ENCODE results near the gene MORC4.
A peak's percentile ranks its signal among the peaks of the same experiment; 100 is the strongest.

Gene MORC4

GRCh38 chrX:107000013-107000515, at the start of gene MORC4:
MORC4 (minus strand) TSS chrX:107000212; CDS start chrX:106999969, 243 bp downstream.
- no peaks in the 10 kb centered on the region for H3K27me3 ChIP-seq (ENCODE audit: control insufficient read depth, insufficient read depth, low read length)
- no peak within 1 kb of the TSS for H3K4me3 ChIP-seq (ENCODE audit: low read length)
- no peaks in the 10 kb centered on the region for H3K9me3 ChIP-seq (ENCODE audit: control insufficient read depth, low read length)
- H3K4me1 ChIP-seq (ENCODE audit: control insufficient read depth, insufficient read depth, low read length), result no peaks in the 10 kb centered on the region
- H3K9ac ChIP-seq (ENCODE audit: low read length), result peak within 1 kb of the TSS; percentile 50
- H3K36me3 ChIP-seq (ENCODE audit: control insufficient read depth, insufficient read depth, low read length), result no peaks in the 10 kb centered on the region

GRCh38 chrX:107047622-107048021, 47.6 kb upstream of the MORC4 start:
- H3K36me3 ChIP-seq (ENCODE audit: control insufficient read depth, insufficient read depth, low read length), result no peaks in the 10 kb centered on the region
- H3K4me3 ChIP-seq (ENCODE audit: low read length), result no peak overlapping the region
- no peaks in the 10 kb centered on the region for H3K9me3 ChIP-seq (ENCODE audit: control insufficient read depth, low read length)
- H3K9ac ChIP-seq (ENCODE audit: low read length), result no peak overlapping the region
- H3K4me1 ChIP-seq (ENCODE audit: control insufficient read depth, insufficient read depth, low read length), result no peaks in the 10 kb centered on the region
- H3K27me3 ChIP-seq (ENCODE audit: control insufficient read depth, insufficient read depth, low read length), result no peaks in the 10 kb centered on the region

- Histone ChIP-seq H3K36me3 (ENCODE audit: control insufficient read depth, insufficient read depth, low read length) (no peaks in the 10 kb centered on the region), H3K27me3 (ENCODE audit: control insufficient read depth, insufficient read depth, low read length) (no peaks in the 10 kb centered on the region), H3K9ac (ENCODE audit: low read length) (no peak overlapping the region), H3K9me3 (ENCODE audit: control insufficient read depth, low read length) (no peaks in the 10 kb centered on the region), H3K4me3 (ENCODE audit: low read length) (no peak overlapping the region), H3K4me1 (ENCODE audit: control insufficient read depth, insufficient read depth, low read length) (no peaks in the 10 kb centered on the region)
Observed at GRCh38 chrX:107029752-107030151, 29.7 kb upstream of the MORC4 start.

GRCh38 chrX:107025545-107025944, 25.5 kb upstream of the MORC4 start:
- Histone ChIP-seq H3K36me3 (ENCODE audit: control insufficient read depth, insufficient read depth, low read length) (no peaks in the 10 kb centered on the region), H3K27me3 (ENCODE audit: control insufficient read depth, insufficient read depth, low read length) (no peaks in the 10 kb centered on the region), H3K9me3 (ENCODE audit: control insufficient read depth, low read length) (no peaks in the 10 kb centered on the region), H3K4me3 (ENCODE audit: low read length) (no peak overlapping the region), H3K4me1 (ENCODE audit: control insufficient read depth, insufficient read depth, low read length) (no peaks in the 10 kb centered on the region), H3K9ac (ENCODE audit: low read length) (no peak overlapping the region)

GRCh38 chrX:107014936-107015335, 14.9 kb upstream of the MORC4 start:
- H3K9me3 ChIP-seq (ENCODE audit: control insufficient read depth, low read length), result no peaks in the 10 kb centered on the region
- no peaks in the 10 kb centered on the region for H3K36me3 ChIP-seq (ENCODE audit: control insufficient read depth, insufficient read depth, low read length)
- H3K4me3 ChIP-seq (ENCODE audit: low read length), result no peak overlapping the region
- no peaks in the 10 kb centered on the region for H3K4me1 ChIP-seq (ENCODE audit: control insufficient read depth, insufficient read depth, low read length)
- no peaks in the 10 kb centered on the region for H3K27me3 ChIP-seq (ENCODE audit: control insufficient read depth, insufficient read depth, low read length)
- H3K9ac ChIP-seq (ENCODE audit: low read length), result no peak overlapping the region

GRCh38 chrX:107008034-107008433, 8.0 kb upstream of the MORC4 start:
- Histone ChIP-seq H3K4me3 (ENCODE audit: low read length) (no peak overlapping the region), H3K4me1 (ENCODE audit: control insufficient read depth, insufficient read depth, low read length) (no peaks in the 10 kb centered on the region), H3K27me3 (ENCODE audit: control insufficient read depth, insufficient read depth, low read length) (no peaks in the 10 kb centered on the region), H3K36me3 (ENCODE audit: control insufficient read depth, insufficient read depth, low read length) (no peaks in the 10 kb centered on the region), H3K9ac (ENCODE audit: low read length) (no peak overlapping the region), H3K9me3 (ENCODE audit: control insufficient read depth, low read length) (no peaks in the 10 kb centered on the region)

GRCh38 chrX:106999002-106999975, 723 bp downstream of the MORC4 start:
- peak overlapping the region; percentile 50 for H3K9ac ChIP-seq (ENCODE audit: low read length)
- H3K36me3 ChIP-seq (ENCODE audit: control insufficient read depth, insufficient read depth, low read length), result no peaks in the 10 kb centered on the region
- H3K4me1 ChIP-seq (ENCODE audit: control insufficient read depth, insufficient read depth, low read length), result no peaks in the 10 kb centered on the region
- H3K27me3 ChIP-seq (ENCODE audit: control insufficient read depth, insufficient read depth, low read length), result no peaks in the 10 kb centered on the region
- H3K4me3 ChIP-seq (ENCODE audit: low read length), result no peak overlapping the region
- H3K9me3 ChIP-seq (ENCODE audit: control insufficient read depth, low read length), result no peaks in the 10 kb centered on the region

- H3K36me3 ChIP-seq (ENCODE audit: control insufficient read depth, insufficient read depth, low read length), result no peaks in the 10 kb centered on the region
- H3K27me3 ChIP-seq (ENCODE audit: control insufficient read depth, insufficient read depth, low read length), result no peaks in the 10 kb centered on the region
- no peaks in the 10 kb centered on the region for H3K4me1 ChIP-seq (ENCODE audit: control insufficient read depth, insufficient read depth, low read length)
- no peak overlapping the region for H3K9ac ChIP-seq (ENCODE audit: low read length)
- no peaks in the 10 kb centered on the region for H3K9me3 ChIP-seq (ENCODE audit: control insufficient read depth, low read length)
- no peak overlapping the region for H3K4me3 ChIP-seq (ENCODE audit: low read length)
Observed at GRCh38 chrX:106997611-106998010, 2.4 kb downstream of the MORC4 start.

- Histone ChIP-seq H3K9ac (ENCODE audit: low read length) (no peak overlapping the region), H3K36me3 (ENCODE audit: control insufficient read depth, insufficient read depth, low read length) (no peaks in the 10 kb centered on the region), H3K4me3 (ENCODE audit: low read length) (no peak overlapping the region), H3K27me3 (ENCODE audit: control insufficient read depth, insufficient read depth, low read length) (no peaks in the 10 kb centered on the region), H3K9me3 (ENCODE audit: control insufficient read depth, low read length) (no peaks in the 10 kb centered on the region), H3K4me1 (ENCODE audit: control insufficient read depth, insufficient read depth, low read length) (no peaks in the 10 kb centered on the region)
Observed at GRCh38 chrX:106995678-106996077, 4.3 kb downstream of the MORC4 start.

- no peak overlapping the region for H3K4me3 ChIP-seq (ENCODE audit: low read length)
- no peaks in the 10 kb centered on the region for H3K9me3 ChIP-seq (ENCODE audit: control insufficient read depth, low read length)
- H3K4me1 ChIP-seq (ENCODE audit: control insufficient read depth, insufficient read depth, low read length), result no peaks in the 10 kb centered on the region
- H3K27me3 ChIP-seq (ENCODE audit: control insufficient read depth, insufficient read depth, low read length), result no peaks in the 10 kb centered on the region
- no peak overlapping the region for H3K9ac ChIP-seq (ENCODE audit: low read length)
- no peaks in the 10 kb centered on the region for H3K36me3 ChIP-seq (ENCODE audit: control insufficient read depth, insufficient read depth, low read length)
Observed at GRCh38 chrX:106987488-106987887, 12.5 kb downstream of the MORC4 start.

- Histone ChIP-seq H3K27me3 (ENCODE audit: control insufficient read depth, insufficient read depth, low read length) (no peaks in the 10 kb centered on the region), H3K9ac (ENCODE audit: low read length) (no peak overlapping the region), H3K36me3 (ENCODE audit: control insufficient read depth, insufficient read depth, low read length) (no peaks in the 10 kb centered on the region), H3K4me1 (ENCODE audit: control insufficient read depth, insufficient read depth, low read length) (no peaks in the 10 kb centered on the region), H3K4me3 (ENCODE audit: low read length) (no peak overlapping the region), H3K9me3 (ENCODE audit: control insufficient read depth, low read length) (no peaks in the 10 kb centered on the region)
Observed at GRCh38 chrX:106980952-106981626, 18.9 kb downstream of the MORC4 start.

GRCh38 chrX:106976416-106976815, 23.6 kb downstream of the MORC4 start:
- Histone ChIP-seq H3K4me1 (ENCODE audit: control insufficient read depth, insufficient read depth, low read length) (no peaks in the 10 kb centered on the region), H3K36me3 (ENCODE audit: control insufficient read depth, insufficient read depth, low read length) (no peaks in the 10 kb centered on the region), H3K4me3 (ENCODE audit: low read length) (no peak overlapping the region), H3K27me3 (ENCODE audit: control insufficient read depth, insufficient read depth, low read length) (no peaks in the 10 kb centered on the region), H3K9ac (ENCODE audit: low read length) (no peak overlapping the region), H3K9me3 (ENCODE audit: control insufficient read depth, low read length) (no peaks in the 10 kb centered on the region)

Measured in mucosa of stomach (tissue), 1 donor.